Stimulated activated CD4-positive, alpha-beta T cell treated with anti-CD3 and anti-CD28 coated beads, Interleukin-2, amount 100 ng/mL, for 24 hours (primary cell): ENCODE results near the gene MYLK3.

Source experiments
- DNase-seq, 2 donors: peaks; one replicate each; pipeline ENCODE4 v3.0.0-alpha.2; 2020

The MYLK3 gene

DNA sequence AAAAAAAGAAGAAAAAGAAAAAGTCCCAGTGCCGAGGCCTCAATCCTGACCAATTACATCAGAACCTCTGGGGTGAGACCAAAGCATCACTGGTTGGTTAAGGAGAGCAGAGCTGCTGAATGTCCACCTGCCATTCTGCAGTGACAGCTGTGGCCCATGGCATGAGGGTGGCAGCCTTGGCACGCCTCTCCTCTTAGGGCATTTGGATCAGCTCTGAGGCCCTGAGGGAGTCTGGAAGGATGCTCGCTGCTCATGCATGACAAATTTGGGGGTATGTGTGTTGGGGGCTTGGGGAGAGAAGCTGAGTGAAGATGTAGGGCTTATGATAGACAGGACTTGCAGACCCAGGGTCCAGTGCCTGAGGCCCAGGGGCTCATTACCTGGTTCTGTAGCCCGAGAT lies 26.3 kb downstream of the MYLK3 start:
- DNase-seq, result no peak

GRCh38 chr16:46720619-46721018 lies 27.5 kb downstream of the MYLK3 start:
- no peak for DNase-seq

- DNase-seq, result no peak
Measured at GRCh38 chr16:46719528-46719927, 28.6 kb downstream of the MYLK3 start.

GRCh38 chr16:46718214-46718613 lies 29.9 kb downstream of the MYLK3 start:
- DNase-seq, result no peak

DNA sequence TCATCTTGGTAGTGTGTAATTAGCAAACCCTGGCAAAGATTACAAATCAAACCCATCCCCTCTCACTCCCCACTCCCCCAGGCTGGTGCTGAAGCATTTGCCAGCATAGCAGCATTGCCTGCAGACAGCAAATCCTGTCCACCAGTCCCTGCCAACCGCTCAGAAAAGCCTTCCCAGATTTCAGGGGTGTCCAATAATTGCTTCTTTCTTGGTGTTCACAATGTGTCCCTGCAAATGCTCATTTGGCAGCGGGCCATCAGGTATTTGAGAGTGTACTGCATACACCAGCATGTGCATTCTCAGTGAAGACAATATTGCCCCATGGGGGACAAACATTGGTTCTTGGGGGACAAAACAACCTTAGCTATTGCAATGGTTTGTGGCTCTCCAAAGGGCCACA lies 30.5 kb downstream of the MYLK3 start:
- DNase-seq, result no peak

GRCh38 chr16:46715769-46716305 lies 32.3 kb downstream of the MYLK3 start:
- no peak for DNase-seq

- no peak for DNase-seq
Measured at GRCh38 chr16:46714797-46715591, 33.1 kb downstream of the MYLK3 start.

DNA sequence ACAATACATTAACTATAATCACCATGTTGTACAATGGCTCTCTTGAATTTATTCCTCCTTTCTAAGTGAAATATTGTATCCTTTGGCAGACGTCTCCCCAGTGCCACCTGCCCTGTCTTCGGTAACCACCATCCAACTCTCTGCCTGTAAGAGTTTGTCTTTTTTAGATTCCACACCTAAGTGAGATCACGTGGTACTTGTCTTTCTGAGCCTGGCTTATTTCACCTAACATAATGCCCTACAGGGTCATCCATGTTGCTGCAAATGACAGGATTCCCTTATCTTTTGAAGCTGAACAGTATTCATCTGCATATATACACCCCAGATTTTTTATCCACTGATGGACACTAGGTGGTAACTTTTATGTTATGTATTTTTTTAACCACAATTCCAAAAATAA lies 34.5 kb downstream of the MYLK3 start:
- no peak for DNase-seq

DNA sequence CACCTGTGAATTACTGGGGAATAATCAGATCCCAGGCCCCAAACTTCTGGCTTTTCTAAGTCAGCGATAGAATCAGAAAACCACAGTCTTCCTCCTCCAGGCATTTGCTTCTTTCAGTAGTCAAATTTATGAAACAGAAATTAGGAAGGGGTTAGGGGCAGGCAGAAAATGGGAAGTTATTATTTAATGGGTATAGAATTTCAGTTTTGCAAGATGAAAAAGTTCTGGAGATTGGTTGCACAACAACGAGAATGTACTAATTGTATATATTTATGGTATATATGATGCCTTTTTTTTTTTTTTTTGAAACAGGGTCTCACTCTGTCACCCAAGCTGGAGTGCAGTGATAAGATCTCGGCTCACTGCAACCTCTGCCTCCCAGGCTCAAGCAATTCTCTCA lies 35.2 kb downstream of the MYLK3 start:
- no peak for DNase-seq

DNA sequence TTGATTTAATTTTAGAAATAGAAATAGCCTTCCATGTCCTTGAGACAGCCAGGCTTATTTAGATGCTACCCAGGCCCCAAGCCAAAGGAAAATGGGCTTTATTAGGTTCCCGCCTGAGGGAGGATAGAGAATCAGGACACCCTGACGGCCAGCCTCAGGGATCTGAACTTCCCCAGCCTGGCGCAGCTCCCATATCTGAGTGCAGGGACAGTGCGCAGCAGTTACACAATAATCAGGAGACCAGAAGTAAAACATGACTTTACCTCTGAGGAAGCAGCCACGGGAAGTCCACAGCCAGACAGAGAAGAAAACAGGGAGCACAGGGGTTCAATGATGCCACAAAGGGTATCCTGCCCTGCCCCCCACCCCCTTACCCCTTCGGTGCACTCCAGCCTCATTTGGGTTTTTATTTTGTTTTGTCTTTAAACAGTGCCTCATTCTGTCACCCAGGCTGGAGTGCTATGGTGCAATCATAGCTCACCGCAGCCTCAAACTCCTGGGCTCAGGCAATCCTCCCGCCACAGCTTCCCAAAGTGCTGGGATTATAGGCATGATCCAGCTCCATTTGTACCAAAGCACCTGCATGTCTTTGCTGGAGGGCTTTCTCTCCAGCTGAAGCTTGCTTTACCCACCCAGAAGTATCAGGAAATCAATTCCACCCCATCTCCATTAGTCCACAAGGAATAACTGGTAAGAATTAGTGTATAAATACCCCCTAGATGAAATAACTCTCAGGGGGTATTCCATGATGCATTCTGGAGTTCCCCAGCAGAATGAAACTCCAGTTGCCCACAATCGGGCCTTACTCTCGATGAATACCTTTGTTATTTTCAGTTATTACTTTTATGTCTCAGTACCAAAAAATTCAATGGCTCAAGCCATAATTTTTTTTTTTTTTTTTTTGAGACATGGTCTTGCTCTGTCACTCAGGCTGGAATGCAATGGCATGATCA lies 36.8 kb downstream of the MYLK3 start:
- no peak for DNase-seq

GRCh38 chr16:46709469-46710005 lies 38.6 kb downstream of the MYLK3 start:
- no peak for DNase-seq

- DNase-seq, result no peak
Measured at GRCh38 chr16:46706642-46707041, 41.5 kb downstream of the MYLK3 start.

GRCh38 chr16:46702030-46702429 lies 46.1 kb downstream of the MYLK3 start:
- no peak for DNase-seq

GRCh38 chr16:46701615-46702014 lies 46.5 kb downstream of the MYLK3 start:
- no peak for DNase-seq

DNA sequence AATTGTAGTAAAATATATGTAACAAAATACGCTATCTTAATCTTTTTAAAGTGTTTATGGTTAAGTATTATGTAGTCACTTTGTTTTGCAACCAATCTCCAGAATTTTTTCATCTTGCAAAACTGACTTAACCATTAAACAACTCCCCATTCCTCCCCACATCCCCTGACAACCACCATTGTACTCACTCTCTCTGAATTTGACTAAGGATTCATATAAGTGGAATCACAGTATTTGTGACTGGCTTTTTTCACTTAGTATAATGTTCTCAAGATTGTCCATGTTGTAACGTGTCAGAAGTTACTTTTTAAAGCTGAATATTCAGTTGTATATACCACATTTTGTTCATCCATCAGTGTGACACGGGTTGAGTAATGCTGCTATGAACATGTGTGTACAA lies 48.1 kb downstream of the MYLK3 start:
- DNase-seq, result no peak

DNA sequence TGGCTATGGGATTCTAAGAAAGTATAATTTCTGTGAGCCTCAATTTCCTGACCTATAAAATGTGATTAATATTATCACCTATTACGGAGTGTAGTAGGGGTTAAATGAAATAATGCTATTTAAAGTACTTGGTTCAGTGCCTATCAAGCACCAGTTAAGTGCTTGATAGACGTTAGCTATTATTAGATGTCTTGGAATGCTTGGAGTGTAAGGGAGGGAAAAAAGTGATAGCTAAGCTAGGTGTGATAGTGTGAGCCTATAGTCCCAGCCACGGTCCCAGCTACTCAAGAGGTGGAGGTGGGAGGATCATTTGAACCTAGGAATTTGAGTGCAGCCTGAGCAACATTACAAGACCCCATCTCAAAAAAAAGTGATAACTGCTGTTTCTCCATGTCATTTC lies 51.2 kb downstream of the MYLK3 start:
- DNase-seq, result no peak

DNA sequence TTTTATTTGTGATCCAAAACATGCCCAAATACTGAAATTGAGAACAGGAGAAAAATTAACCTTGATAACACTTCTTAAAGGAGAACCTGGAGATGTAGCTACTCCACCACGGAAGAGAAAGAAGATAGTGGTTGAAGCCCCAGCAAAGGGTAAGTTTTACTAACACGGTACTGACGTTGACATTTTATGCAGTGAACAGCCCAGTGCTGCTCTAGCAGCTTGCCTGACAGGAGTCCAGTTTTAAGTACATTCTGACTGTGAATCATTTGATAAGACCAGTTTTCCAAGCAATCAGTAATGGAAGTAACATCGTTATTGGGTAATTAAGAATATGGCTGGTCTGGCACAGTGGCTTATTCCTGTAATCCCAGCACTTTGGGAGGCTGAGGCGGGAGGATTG lies 52.2 kb downstream of the MYLK3 start:
- DNase-seq, result no peak

- DNase-seq, result no peak
Measured at GRCh38 chr16:46693598-46693997, 54.5 kb downstream of the MYLK3 start.

GRCh38 chr16:46691726-46692125 lies 56.4 kb downstream of the MYLK3 start:
- no peak for DNase-seq

GRCh38 chr16:46690281-46691178 lies 57.6 kb downstream of the MYLK3 start:
- no peak for DNase-seq

DNA sequence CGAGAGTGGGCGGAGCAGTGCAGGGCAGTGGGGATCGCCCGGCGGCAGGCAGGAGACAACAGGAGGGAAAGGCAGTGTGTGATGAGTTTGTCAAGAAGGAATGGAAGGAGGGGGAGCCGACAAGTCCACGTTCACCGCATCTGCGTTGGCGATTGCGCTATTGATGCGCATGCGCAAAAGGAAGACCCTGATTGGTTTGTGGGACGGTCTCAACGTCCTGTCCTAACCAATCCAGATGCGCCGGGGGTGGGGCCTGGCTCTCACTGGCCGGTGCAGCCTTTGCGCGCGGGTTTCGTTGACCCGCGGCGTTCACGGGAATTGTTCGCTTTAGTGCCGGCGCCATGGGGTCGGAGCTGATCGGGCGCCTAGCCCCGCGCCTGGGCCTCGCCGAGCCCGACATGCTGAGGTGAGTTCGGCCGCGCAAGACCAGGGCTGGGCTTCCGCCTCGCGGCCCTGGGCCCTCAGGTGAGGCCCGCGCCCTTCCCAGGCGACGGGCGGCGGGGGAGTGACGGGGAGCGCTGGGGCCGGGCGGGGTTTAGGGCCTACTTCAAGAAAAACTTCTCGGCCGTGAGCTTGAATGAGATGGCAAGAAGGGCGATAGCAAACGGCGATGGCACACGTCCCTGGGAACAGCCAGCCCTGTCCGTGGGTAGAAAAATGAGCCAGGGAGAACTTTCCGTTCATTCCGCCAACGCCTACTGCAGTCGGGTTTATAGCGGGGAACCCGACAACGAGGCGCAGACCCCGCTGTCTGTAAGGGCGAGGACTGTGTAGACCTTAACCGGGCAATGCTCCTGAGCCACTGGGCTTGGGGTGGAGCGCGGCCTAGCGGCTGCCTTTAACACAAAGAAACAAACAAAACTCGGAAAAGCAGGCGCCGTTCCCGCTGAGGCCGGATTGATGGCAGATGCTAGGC lies 58.5 kb downstream of the MYLK3 start, which contains the start of gene ORC6:
ORC6 (plus strand) TSS at position 295 of the 916 bp plus-strand sequence; CDS start at position 342, 47 bp downstream.
- peak; percentile 98 to 99 for DNase-seq
